IPS-NIHi7 (cell line): ENCODE results near the gene GAP43.
A peak's percentile ranks its signal among the peaks of the same experiment; 100 is the strongest.
"Not testable (repeated sequence)": the region's sequence is repeated elsewhere in the genome, so short reads cannot be mapped to it uniquely, and the experiment has no call there.

Experiments used
- DNase-seq: peaks from one replicate; pipeline ENCODE4 v3.0.0; 2012; ENCODE audit warnings: mixed read lengths; ENCODE audit errors: extremely low spot score

The GAP43 gene

DNA sequence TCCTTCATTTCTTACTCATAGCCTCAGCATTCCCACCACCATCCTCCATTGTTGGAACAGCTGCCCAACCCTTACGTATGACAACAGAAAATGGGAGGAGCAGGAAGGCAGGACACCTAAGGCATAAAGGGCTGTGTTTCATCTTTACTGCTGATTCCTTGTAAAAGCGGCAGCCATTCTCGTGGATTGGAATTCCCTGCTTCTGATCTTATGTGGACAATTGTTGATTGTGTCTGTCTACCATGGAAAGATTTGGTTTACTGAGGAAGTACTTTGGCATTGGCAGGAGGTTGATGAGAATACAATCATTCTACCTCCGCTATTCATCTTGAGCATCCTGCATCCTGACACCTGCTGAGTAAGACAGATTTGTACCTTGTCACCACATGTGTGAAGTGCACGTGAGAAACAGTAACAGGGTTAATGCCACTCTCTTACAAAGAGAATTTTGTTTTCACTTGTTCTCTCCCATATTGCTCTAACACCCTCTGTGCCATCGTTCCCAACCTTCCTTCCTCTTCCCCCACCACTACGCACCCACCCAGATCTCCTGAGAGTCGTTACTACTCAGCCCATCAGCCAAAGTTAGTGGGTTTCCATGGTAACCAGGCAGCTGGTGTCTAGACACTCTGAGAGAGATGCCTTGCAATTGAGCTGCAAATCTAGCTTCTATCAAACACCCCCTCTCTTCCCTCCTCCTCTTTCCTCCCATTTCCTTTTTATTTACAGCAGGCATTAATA lies 75.7 kb downstream of the GAP43 start:
- DNase-seq = peak; percentile 50

GRCh38 chr3:115699706-115700105 lies 76.4 kb downstream of the GAP43 start:
- DNase-seq = no peak

DNA sequence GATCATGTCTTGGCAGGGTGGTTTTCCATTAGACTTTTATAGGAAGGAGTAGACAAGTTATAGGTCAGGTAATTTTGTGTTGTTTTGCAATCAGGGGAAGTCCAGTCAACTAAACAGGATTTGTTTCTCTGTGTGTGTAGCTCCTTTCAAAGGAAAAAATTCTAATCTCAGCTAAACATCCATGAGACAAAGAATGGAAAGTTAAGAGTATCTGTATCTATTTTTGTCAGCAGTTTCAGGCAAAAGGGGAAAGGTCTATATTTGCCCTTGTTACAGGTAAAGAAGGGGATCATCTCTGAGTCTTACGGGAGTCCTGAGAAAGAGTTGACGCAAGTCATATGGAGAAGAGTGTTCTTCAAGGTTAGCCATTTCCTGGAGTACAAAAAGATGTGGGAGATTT lies 79.3 kb downstream of the GAP43 start:
- DNase-seq = no peak

DNA sequence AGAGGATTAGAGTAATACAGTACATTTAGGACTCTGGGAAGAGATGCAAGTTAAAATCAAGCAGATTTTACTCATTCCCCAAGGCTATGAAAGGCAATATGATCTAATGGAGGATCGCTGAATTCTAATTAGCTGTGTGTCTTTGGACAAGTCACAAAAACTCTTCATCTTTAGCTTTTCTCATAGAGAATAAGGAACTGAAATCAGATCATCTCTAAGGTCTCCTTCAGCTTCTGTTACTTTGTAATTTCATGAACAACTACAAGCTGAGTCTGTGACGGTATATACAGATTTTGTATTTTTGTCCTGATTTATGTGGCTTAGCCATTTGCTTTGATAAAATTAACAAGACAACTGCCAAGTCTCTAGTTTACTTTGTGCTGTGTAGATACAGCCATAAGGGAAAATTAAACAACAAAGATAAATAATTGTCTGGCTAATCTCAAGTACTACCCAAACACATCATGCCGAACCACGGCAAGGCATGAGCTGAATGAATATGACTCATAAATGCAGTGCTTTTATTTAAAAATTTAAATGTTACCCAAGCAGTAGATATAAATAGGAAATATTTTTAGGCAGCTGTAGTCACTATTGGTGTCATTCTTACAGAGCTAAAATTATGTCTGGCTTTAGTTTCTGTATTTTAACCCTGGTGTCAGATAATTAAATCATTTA lies 81.5 kb downstream of the GAP43 start:
- DNase-seq = no peak

GRCh38 chr3:115706311-115706829 lies 83.1 kb downstream of the GAP43 start:
- no peak for DNase-seq

GRCh38 chr3:115708540-115708939 lies 85.2 kb downstream of the GAP43 start:
- DNase-seq = no peak

DNA sequence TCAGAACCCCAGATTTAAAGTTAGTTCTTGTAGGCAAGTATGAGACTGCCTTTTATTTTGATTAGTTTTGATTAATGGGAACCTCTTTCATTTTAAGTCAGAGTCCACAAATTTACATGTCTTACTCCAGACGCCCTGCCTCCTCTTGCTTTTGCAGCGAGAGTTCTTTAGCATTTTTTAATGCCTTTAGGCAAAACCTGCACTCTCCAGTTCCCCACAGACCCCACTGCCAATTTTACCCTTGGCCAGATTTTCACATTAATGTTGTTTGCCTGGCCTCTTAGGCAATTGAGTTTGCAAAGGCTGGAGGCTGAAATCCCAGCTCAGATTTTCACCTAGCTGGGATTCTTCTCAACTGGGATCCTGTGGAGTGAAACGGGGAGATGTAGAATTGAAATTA lies 85.8 kb downstream of the GAP43 start:
- DNase-seq = no peak

DNA sequence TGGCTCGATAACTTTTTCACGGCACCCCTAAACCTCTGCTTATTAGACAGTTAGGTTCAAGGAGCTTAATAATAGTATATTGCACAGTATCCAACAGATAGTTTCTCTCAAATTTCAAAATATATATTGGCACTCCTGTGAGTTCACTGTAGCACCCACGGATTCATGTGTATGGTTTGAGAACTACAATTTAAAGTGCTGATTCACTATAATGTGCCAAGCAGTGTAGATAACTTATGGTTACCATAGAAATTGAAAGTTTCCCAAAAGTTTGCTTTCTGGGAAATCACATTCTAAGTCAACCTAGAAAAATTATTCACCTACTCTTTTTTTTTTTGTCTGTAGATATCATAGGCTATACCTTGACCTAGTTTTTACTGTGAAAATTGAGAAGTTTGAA lies 86.6 kb downstream of the GAP43 start:
- no peak for DNase-seq

DNA sequence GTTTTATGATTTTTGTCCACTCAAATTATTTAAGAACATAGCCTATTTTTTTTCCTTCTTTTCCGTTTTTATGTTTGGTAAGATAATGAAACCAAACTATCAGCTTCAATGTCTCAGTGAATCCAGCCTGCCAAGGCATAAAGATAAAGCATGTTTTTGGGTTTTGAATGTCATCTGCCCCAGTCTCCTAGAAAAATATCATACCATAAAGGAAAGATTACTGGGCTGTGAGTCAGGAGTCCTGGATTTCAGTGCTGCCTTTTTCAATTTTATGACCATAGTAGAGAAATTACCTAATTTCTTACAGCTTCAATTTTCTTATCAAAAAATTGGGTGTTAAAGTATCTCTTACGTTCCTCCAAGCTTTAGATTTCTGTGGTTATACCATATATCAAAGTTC lies 87.5 kb downstream of the GAP43 start:
- DNase-seq = no peak

- no peak for DNase-seq
Measured at GRCh38 chr3:115712871-115713270, 89.6 kb downstream of the GAP43 start.

DNA sequence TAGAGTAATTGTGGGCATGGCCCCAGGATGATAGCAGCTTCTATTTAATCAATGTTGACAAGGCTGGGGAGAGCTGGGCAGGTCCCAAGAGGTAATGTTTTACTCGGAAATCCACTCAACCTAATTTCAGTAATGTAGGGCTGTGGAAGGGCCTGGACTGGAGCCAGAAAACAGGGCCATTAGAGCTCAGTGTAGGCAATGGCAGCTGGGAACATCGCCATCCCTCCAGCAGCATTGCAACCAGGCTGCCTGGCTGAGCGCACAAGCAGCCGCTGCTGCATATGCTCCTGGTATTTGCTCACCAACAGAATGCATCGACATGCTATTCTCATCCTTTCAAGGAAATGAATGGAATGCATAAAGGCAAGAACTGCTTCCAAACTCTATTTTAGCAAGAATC lies 90.0 kb downstream of the GAP43 start:
- no peak for DNase-seq

DNA sequence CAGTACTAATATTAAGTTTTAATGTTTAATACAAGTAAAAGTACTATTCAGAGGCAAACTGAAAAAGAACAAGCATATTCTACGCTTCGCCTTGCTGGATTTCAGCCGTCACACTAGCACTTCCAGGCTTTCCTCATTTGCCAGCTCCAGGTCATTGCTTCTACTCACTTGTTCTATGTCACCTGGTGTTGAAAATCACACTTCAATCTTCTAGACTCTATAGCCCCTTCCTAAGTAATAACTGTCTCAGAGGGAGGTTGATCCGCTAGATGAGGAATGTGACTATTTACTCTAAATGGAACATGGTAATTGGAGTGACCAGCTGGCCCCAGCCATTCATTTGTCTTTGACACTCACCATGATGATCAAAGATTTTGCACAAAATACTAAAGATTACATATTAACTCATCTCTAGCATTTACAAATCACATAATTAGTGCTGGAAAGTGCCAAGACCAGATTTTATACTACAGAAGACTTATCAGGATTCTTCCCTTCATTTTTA lies 92.0 kb downstream of the GAP43 start:
- no peak for DNase-seq

DNA sequence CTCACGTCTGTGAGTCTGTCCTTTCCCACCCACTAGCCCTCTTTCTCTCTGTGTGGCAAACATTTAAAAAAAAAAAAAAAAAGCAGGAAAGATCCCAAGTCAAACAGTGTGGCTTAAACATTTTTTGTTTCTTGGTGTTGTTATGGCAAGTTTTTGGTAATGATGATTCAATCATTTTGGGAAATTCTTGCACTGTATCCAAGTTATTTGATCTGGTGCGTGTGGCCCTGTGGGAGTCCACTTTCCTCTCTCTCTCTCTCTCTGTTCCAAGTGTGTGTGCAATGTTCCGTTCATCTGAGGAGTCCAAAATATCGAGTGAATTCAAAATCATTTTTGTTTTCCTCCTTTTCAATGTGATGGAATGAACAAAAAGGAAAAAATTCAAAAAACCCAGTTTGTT lies 97.7 kb downstream of the GAP43 start:
- no peak for DNase-seq

DNA sequence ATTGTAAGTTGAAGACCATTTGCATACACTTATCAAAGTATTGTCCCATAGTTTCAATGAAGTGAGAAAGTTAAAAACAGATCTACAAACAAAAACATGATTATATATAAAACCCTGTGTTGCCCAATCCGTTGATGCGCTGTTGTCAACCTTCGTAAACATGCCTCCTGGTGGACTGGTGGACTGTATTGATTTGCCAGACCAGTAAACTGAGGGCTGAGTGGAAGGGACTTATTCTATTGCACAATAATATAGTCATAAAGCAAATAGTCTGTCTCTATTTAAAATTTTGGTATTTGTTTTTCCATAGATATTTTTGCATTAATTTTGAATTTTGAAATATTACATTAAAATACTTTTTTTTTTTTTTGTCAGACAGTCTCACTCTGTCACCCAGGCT lies 102.5 kb downstream of the GAP43 start:
- no peak for DNase-seq

GRCh38 chr3:115727135-115727534 lies 103.8 kb downstream of the GAP43 start:
- DNase-seq = no peak

DNA sequence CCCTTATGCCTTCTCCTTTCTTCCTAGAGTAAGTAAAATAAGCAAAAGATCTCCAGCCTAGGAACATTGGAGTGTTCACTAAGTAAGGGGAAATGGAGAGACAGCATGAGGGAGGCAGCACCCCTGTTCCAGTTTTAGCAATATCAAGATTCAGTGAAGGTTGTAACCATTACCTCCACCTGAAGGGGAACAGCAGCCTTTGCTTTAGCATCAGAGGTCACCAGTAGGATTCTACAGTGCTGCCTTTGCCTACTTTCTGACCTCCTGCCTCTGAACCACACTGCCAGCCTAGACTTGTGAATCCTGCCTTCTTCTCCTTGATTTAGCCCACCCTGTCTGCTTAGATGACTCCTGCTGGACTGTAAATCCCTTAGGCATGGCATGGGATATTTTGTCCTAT lies 104.7 kb downstream of the GAP43 start:
- no peak for DNase-seq

- DNase-seq = not testable (repeated sequence)
Measured at GRCh38 chr3:115736341-115736740, 113.0 kb downstream of the GAP43 start.

DNA sequence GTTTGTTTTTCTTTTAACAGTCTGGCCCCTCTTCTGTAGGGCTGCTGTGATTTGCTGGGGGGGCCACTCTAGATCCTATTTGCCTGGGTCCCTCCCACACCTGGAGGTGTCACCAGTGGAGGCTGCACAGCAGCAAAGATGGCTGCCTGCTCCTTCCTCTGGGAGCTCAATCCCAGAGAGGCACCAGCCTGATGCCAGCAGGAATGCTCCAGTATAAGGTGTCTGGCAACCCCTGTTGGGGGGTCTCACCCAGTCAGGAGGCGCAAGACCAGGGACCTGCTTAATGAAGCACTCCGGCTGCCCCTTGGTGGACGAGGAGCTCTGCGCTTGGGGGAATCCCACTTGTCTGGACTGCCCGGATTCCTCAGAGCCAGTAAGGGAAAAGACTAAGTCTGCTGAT lies 118.3 kb downstream of the GAP43 start:
- DNase-seq = no peak

DNA sequence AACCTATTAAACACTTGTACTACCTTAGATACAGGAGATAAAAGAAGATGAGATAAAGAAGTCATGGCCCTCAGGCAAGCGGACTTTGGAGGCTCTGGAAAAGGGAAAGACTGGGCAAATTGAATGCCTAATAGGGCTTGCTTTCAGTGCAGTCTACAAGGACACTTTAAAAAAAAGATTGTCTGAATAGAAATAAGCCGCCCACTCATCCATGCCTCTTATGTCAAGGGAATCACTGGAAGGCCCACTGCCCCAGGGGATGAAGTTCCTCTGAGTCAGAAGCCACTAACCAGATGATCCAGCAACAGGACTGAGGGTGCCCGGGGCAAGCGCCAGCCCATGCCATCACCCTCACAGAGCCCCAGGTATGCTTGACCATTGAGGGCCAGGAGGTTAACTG lies 121.2 kb downstream of the GAP43 start:
- DNase-seq = not testable (repeated sequence)

- DNase-seq = not testable (repeated sequence)
Measured at GRCh38 chr3:115752978-115753377, 129.7 kb downstream of the GAP43 start.

- DNase-seq = no peak
Measured at GRCh38 chr3:115758076-115758763, 134.9 kb downstream of the GAP43 start.

GRCh38 chr3:115760716-115761115 lies 137.4 kb downstream of the GAP43 start:
- no peak for DNase-seq

GRCh38 chr3:115761927-115762305 lies 138.6 kb downstream of the GAP43 start:
- no peak for DNase-seq
